Rectal smooth muscle tissue (tissue), 1 donor: ENCODE measurements around the gene IQCH.
"Not testable (repeated sequence)": the region's sequence is repeated elsewhere in the genome, so short reads cannot be mapped to it uniquely, and the experiment has no call there.

Experiments used
- H3K27ac ChIP-seq: one replicate; pipeline ENCODE4 v1.7.0; 2013; ENCODE audit warnings: low read depth, low read length, inconsistent platforms
- H3K27me3 ChIP-seq: one replicate; pipeline ENCODE4 v1.7.0; 2013; ENCODE audit warnings: low read length; ENCODE audit not compliant: control insufficient read depth, insufficient read depth
- H3K36me3 ChIP-seq: one replicate; pipeline ENCODE4 v1.7.0; 2013; ENCODE audit warnings: low read length; ENCODE audit not compliant: control insufficient read depth, insufficient read depth
- H3K4me1 ChIP-seq: one replicate; pipeline ENCODE4 v1.7.0; 2013; ENCODE audit warnings: low read length; ENCODE audit not compliant: control insufficient read depth, insufficient read depth
- H3K4me3 ChIP-seq: one replicate; pipeline ENCODE4 v1.7.0; 2013; ENCODE audit warnings: low read length
- H3K9ac ChIP-seq: one replicate; pipeline ENCODE4 v1.7.0; 2013; ENCODE audit warnings: low read length

IQCH gene

DNA sequence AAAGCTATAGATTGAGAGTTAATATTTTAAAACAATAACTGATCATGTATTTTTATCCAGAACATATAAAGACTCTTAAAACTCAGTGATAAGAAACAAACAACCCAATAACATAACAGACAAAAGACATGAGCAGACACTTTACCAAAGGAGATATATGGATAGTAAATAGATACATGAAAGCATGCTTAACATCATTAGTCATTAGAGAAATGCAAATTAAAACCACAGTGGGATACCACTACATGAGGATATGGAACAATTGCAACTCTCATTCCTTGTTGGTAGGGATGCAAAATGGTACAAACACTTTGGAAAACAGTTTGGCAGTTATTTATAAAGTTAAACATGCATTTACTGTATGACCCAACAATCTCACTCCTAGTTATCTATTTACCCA lies 95.0 kb downstream of the IQCH start:
- H3K4me3 ChIP-seq: no peak overlapping the region
- H3K4me1 ChIP-seq: no peaks in the 10 kb centered on the region
- H3K27me3 ChIP-seq: no peaks in the 10 kb centered on the region
- H3K36me3 ChIP-seq: no peaks in the 10 kb centered on the region
- H3K9ac ChIP-seq: no peak overlapping the region
- H3K27ac ChIP-seq: no peak overlapping the region

GRCh38 chr15:67350042-67350441 lies 95.5 kb downstream of the IQCH start:
- H3K36me3 ChIP-seq: no peaks in the 10 kb centered on the region
- H3K4me3 ChIP-seq: no peak overlapping the region
- no peaks in the 10 kb centered on the region for H3K27me3 ChIP-seq
- no peak overlapping the region for H3K9ac ChIP-seq
- H3K27ac ChIP-seq: no peak overlapping the region
- no peaks in the 10 kb centered on the region for H3K4me1 ChIP-seq

GRCh38 chr15:67358391-67358790 lies 103.8 kb downstream of the IQCH start:
- Histone ChIP-seq H3K27me3 (no peaks in the 10 kb centered on the region), H3K4me1 (no peaks in the 10 kb centered on the region), H3K27ac (no peak overlapping the region), H3K4me3 (no peak overlapping the region), H3K9ac (no peak overlapping the region), H3K36me3 (no peaks in the 10 kb centered on the region)

GRCh38 chr15:67358812-67359211 lies 104.2 kb downstream of the IQCH start:
- no peak overlapping the region for H3K27ac ChIP-seq
- H3K36me3 ChIP-seq: no peaks in the 10 kb centered on the region
- no peaks in the 10 kb centered on the region for H3K4me1 ChIP-seq
- no peaks in the 10 kb centered on the region for H3K27me3 ChIP-seq
- H3K9ac ChIP-seq: no peak overlapping the region
- H3K4me3 ChIP-seq: no peak overlapping the region

DNA sequence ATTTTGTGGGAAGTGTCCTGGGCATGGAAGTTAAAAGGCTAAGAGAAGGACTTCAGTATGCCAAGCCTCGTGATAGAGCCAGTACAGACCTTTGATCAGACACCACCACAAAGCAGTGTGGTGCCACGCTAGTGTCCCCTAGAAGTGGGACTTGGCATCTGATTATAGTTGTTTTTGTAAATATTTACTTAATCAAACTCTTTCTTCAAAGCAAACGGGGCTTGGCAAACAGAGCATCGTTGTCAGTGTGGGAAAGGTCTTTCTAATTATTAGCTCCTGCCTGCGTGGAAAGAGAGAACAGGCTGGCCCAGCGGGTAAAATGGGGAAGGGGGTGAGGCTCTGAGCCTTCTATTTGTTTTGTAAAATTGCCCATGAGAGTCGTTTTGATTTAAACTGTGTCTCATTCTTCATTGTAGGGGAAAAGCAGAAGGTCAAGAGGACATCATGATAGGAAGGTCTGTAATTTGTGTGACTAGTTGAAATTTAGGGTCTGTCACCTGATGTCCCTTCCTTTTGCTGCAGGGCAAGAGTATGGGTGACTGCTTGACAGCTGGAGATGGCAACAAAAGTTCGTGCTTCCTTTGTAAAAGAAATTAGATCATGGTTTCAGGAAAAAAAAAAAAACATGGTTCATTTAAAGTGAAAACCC lies 105.0 kb downstream of the IQCH start:
- H3K4me1 ChIP-seq: no peaks in the 10 kb centered on the region
- no peak overlapping the region for H3K9ac ChIP-seq
- H3K4me3 ChIP-seq: no peak overlapping the region
- no peak overlapping the region for H3K27ac ChIP-seq
- H3K36me3 ChIP-seq: no peaks in the 10 kb centered on the region
- no peaks in the 10 kb centered on the region for H3K27me3 ChIP-seq

GRCh38 chr15:67361100-67361499 lies 106.5 kb downstream of the IQCH start:
- Histone ChIP-seq H3K36me3 (no peaks in the 10 kb centered on the region), H3K27ac (no peak overlapping the region), H3K27me3 (no peaks in the 10 kb centered on the region), H3K4me1 (no peaks in the 10 kb centered on the region), H3K9ac (no peak overlapping the region), H3K4me3 (no peak overlapping the region)

GRCh38 chr15:67363712-67364111 lies 109.1 kb downstream of the IQCH start:
- not testable (repeated sequence) for H3K4me1 ChIP-seq, H3K36me3 ChIP-seq

GRCh38 chr15:67365994-67366393 lies 111.4 kb downstream of the IQCH start:
- H3K36me3 ChIP-seq: no peaks in the 10 kb centered on the region
- H3K9ac ChIP-seq: no peak overlapping the region
- H3K27me3 ChIP-seq: no peaks in the 10 kb centered on the region
- no peak overlapping the region for H3K27ac ChIP-seq
- H3K4me3 ChIP-seq: no peak overlapping the region
- H3K4me1 ChIP-seq: no peaks in the 10 kb centered on the region

More at GRCh38 chr15:67363712-67364111, 109.1 kb downstream of the IQCH start:
- not testable (repeated sequence) for H3K4me3 ChIP-seq, H3K27me3 ChIP-seq, H3K27ac ChIP-seq, H3K9ac ChIP-seq

GRCh38 chr15:67366904-67367303 lies 112.3 kb downstream of the IQCH start:
- no peaks in the 10 kb centered on the region for H3K27me3 ChIP-seq
- no peaks in the 10 kb centered on the region for H3K36me3 ChIP-seq
- H3K27ac ChIP-seq: no peak overlapping the region
- H3K9ac ChIP-seq: no peak overlapping the region
- no peak overlapping the region for H3K4me3 ChIP-seq
- no peaks in the 10 kb centered on the region for H3K4me1 ChIP-seq

DNA sequence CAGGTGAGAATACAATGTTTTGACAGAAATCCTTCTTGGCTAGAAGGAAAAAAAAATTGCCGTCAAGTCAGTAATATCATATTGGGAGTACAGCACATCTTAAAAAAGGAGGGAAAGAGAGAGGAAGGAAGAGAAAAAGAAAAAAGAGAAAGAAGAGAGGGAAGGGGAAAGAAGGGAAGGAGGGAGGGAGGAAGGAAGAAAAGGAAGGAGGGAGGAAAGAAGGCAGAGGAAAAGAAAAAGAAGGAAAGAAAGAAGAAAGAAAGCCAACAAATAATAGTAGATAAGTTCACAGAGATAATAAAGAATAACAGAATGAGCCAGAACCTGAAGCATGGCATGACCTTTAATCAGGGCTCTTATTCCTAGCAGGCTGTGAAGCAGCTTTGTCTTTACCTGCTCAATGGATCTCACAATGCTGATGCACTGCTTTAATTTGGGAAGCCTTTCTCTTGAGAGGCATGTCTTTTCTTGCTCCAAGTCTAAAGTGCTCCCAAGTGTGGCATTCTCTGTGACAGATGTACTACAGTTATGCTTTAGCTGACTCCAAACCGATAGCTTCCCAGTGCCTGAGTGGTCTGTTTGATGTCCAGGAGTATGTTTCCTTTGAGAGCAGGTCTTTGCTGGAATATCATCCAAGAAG lies 114.9 kb downstream of the IQCH start:
- Histone ChIP-seq H3K4me1 (no peaks in the 10 kb centered on the region), H3K36me3 (no peaks in the 10 kb centered on the region)

GRCh38 chr15:67370206-67370954 lies 115.8 kb downstream of the IQCH start:
- Histone ChIP-seq H3K4me1 (no peaks in the 10 kb centered on the region), H3K9ac (no peak overlapping the region), H3K36me3 (no peaks in the 10 kb centered on the region), H3K27ac (no peak overlapping the region), H3K27me3 (no peaks in the 10 kb centered on the region), H3K4me3 (no peak overlapping the region)

More for the DNA sequence above, 114.9 kb downstream of the IQCH start:
- Histone ChIP-seq H3K4me3 (no peak overlapping the region), H3K27me3 (no peaks in the 10 kb centered on the region), H3K9ac (no peak overlapping the region), H3K27ac (no peak overlapping the region)

GRCh38 chr15:67372543-67372942 lies 118.0 kb downstream of the IQCH start:
- Histone ChIP-seq H3K36me3 (no peaks in the 10 kb centered on the region), H3K27me3 (no peaks in the 10 kb centered on the region), H3K9ac (no peak overlapping the region), H3K27ac (no peak overlapping the region), H3K4me3 (no peak overlapping the region), H3K4me1 (no peaks in the 10 kb centered on the region)
